Measurements from ENCODE around the gene SORCS2.

SORCS2 gene

DNA sequence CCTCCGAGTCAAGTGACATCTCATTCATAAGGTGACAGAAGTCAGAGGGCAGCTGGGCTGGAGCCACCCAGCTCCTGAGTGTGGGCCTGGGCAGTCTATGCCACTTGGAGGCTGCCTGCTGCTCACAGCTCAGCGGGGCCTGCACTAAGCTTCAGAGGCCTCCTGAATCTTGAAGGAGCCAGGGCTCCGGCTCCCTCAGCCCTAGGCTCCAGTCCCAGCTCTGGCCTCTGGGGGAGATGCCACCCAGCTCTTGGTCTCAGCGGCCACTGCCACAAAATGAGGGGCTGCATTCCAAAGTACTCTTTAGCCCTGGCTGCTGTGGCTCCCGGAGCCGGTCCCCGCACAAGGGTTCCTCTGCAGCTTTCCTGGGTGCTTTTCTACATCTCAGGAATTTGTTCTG lies 275.1 kb downstream of the SORCS2 start:
- TF ChIP-seq, protein P1, sequence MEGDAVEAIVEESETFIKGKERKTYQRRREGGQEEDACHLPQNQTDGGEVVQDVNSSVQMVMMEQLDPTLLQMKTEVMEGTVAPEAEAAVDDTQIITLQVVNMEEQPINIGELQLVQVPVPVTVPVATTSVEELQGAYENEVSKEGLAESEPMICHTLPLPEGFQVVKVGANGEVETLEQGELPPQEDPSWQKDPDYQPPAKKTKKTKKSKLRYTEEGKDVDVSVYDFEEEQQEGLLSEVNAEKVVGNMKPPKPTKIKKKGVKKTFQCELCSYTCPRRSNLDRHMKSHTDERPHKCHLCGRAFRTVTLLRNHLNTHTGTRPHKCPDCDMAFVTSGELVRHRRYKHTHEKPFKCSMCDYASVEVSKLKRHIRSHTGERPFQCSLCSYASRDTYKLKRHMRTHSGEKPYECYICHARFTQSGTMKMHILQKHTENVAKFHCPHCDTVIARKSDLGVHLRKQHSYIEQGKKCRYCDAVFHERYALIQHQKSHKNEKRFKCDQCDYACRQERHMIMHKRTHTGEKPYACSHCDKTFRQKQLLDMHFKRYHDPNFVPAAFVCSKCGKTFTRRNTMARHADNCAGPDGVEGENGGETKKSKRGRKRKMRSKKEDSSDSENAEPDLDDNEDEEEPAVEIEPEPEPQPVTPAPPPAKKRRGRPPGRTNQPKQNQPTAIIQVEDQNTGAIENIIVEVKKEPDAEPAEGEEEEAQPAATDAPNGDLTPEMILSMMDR (IDR thresholded peaks at IDR 0.05; ENCODE audit: low read length): no peak
- no peak for TF ChIP-seq EZH2 (IDR thresholded peaks at IDR 0.05; ENCODE audit: borderline replicate concordance, low read length)
- Histone ChIP-seq H2AFZ (ENCODE audit: low read length) (no peak overlapping the region), H3K27ac (ENCODE audit: low read depth, low read length, poor library complexity, severe bottlenecking) (no peak overlapping the region), H3K79me2 (ENCODE audit: insufficient read depth, low read length) (no peaks in the 10 kb centered on the region), H3K36me3 (ENCODE audit: insufficient read depth, low read length) (no peaks in the 10 kb centered on the region), H3K4me1 (ENCODE audit: insufficient read depth, low read length, severe bottlenecking) (no peaks in the 10 kb centered on the region), H3K4me3 (ENCODE audit: low read depth, low read length, poor library complexity, severe bottlenecking) (no peak overlapping the region), H3K27me3 (ENCODE audit: insufficient read depth, low read length) (no peaks in the 10 kb centered on the region), H3K4me2 (ENCODE audit: low read length) (no peak overlapping the region), H4K20me1 (ENCODE audit: insufficient read depth, low read length) (no peaks in the 10 kb centered on the region), H3K9ac (ENCODE audit: low read length) (no peak overlapping the region), H3K9me2 (ENCODE audit: low read depth, low read length) (no peaks in the 10 kb centered on the region), H3K9me3 (ENCODE audit: low read length) (no peaks in the 10 kb centered on the region), H3F3A (ENCODE audit: insufficient read depth, low read length) (no peaks in the 10 kb centered on the region)

DNA sequence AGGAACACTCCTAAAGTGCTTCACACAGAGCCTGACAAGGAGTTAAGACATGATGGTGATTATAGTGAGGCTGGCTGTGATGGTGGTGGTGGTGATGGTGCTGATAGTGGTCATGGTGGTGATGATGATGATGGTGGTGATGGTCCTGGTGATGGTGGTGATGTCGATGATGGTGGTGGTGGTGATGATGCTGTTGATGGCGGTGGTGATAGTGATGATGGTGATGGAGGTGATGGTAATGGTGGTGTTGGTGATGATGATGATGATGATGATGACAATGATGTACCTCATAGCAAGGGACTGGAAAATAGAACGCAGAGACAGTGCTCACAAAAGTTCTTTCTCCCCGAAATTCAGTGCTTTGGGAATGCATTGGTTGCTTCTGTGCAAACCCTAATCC lies 276.7 kb downstream of the SORCS2 start:
- no peak overlapping the region for H2AFZ ChIP-seq (ENCODE audit: low read length)
- no peak overlapping the region for H3K4me3 ChIP-seq (ENCODE audit: low read depth, low read length, poor library complexity, severe bottlenecking)
- H3K9ac ChIP-seq (ENCODE audit: low read length): no peak overlapping the region
- H3K79me2 ChIP-seq (ENCODE audit: insufficient read depth, low read length): no peaks in the 10 kb centered on the region
- no peaks in the 10 kb centered on the region for H3K36me3 ChIP-seq (ENCODE audit: insufficient read depth, low read length)
- H4K20me1 ChIP-seq (ENCODE audit: insufficient read depth, low read length): no peaks in the 10 kb centered on the region
- H3K4me1 ChIP-seq (ENCODE audit: insufficient read depth, low read length, severe bottlenecking): no peaks in the 10 kb centered on the region
- H3K9me3 ChIP-seq (ENCODE audit: low read length): no peaks in the 10 kb centered on the region
- no peak overlapping the region for H3K27ac ChIP-seq (ENCODE audit: low read depth, low read length, poor library complexity, severe bottlenecking)
- no peaks in the 10 kb centered on the region for H3K27me3 ChIP-seq (ENCODE audit: insufficient read depth, low read length)
- H3F3A ChIP-seq (ENCODE audit: insufficient read depth, low read length): no peaks in the 10 kb centered on the region
- no peak overlapping the region for H3K4me2 ChIP-seq (ENCODE audit: low read length)
- H3K9me2 ChIP-seq (ENCODE audit: low read depth, low read length): no peaks in the 10 kb centered on the region
- TF ChIP-seq, protein P1 (IDR thresholded peaks at IDR 0.05; ENCODE audit: low read length): no peak
- no peak for TF ChIP-seq EZH2 (IDR thresholded peaks at IDR 0.05; ENCODE audit: borderline replicate concordance, low read length)

DNA sequence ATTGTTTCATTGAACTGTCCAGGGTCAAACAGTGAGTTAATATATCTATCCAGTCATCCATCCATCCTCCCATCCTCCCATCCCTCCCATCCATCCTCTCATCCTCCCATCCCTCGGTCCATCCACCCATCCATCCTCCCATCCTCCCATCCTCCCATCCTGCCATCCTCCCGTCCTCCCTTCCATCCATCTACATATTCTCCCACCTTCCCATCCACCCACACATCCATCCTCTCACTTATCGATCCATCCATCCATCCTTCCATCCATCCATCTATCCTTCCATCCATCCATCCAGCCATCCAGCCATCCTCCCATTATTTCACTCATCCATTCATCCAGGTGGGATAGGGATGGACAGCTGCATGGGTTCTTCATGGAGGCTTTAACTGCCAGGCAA lies 277.8 kb downstream of the SORCS2 start:
- Histone ChIP-seq H3K79me2 (ENCODE audit: insufficient read depth, low read length) (no peaks in the 10 kb centered on the region), H3K9me3 (ENCODE audit: low read length) (no peaks in the 10 kb centered on the region)

More for the DNA sequence above, 277.8 kb downstream of the SORCS2 start:
- H3K9ac ChIP-seq (ENCODE audit: low read length): no peak overlapping the region
- H3K4me3 ChIP-seq (ENCODE audit: low read depth, low read length, poor library complexity, severe bottlenecking): no peak overlapping the region
- no peak overlapping the region for H3K27ac ChIP-seq (ENCODE audit: low read depth, low read length, poor library complexity, severe bottlenecking)
- no peaks in the 10 kb centered on the region for H3K27me3 ChIP-seq (ENCODE audit: insufficient read depth, low read length)
- H3K4me2 ChIP-seq (ENCODE audit: low read length): no peak overlapping the region
- TF ChIP-seq, protein P1 (IDR thresholded peaks at IDR 0.05; ENCODE audit: low read length): no peak
- no peak for TF ChIP-seq EZH2 (IDR thresholded peaks at IDR 0.05; ENCODE audit: borderline replicate concordance, low read length)
- H2AFZ ChIP-seq (ENCODE audit: low read length): no peak overlapping the region
- no peaks in the 10 kb centered on the region for H4K20me1 ChIP-seq (ENCODE audit: insufficient read depth, low read length)
- H3K36me3 ChIP-seq (ENCODE audit: insufficient read depth, low read length): no peaks in the 10 kb centered on the region
- no peaks in the 10 kb centered on the region for H3K4me1 ChIP-seq (ENCODE audit: insufficient read depth, low read length, severe bottlenecking)
- H3K9me2 ChIP-seq (ENCODE audit: low read depth, low read length): no peaks in the 10 kb centered on the region
- H3F3A ChIP-seq (ENCODE audit: insufficient read depth, low read length): no peaks in the 10 kb centered on the region

All from OCI-LY1 (cell line).